ENCODE measurements around the gene NSG2.

The NSG2 gene

DNA sequence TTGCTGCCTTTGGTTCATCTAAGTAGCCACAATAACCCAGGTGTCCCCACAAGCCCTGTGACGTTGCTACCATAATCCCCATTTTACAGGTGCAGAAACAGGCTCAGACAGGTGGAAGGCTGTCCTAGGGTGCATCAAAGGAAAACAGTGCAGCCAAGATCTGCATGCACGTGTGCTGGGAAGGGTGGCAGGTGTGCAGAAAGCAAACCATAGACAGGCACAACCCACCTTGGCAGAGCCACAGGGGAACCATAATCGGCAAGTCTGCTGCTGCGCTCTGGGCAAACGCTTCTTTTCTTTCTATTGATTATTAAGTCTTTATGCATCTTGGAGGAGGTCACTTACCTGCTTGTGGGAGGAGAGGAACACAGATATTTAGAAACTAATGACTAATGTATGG is 7.1 kb downstream of the NSG2 start:
- no peaks in the 10 kb centered on the region for H3K27me3 ChIP-seq (replicated peaks; ENCODE audit: insufficient read depth, low read length)
- no peak overlapping the region for H3K9ac ChIP-seq (ENCODE audit: low read length)
- no peaks in the 10 kb centered on the region for H3K9me2 ChIP-seq (replicated peaks; ENCODE audit: insufficient read depth, low read length)
- H3F3A ChIP-seq (ENCODE audit: insufficient read depth, low read length), result no peaks in the 10 kb centered on the region
- H3K4me2 ChIP-seq (ENCODE audit: low read depth, low read length), result no peak overlapping the region
- no peaks in the 10 kb centered on the region for H3K9me3 ChIP-seq (replicated peaks; ENCODE audit: insufficient read depth, low read length)
- no peak overlapping the region for H3K4me3 ChIP-seq (ENCODE audit: low read length)
- no peak for TF ChIP-seq EZH2phosphoT487 (IDR thresholded peaks at IDR 0.05; ENCODE audit: low read length)
- no peak for TF ChIP-seq EZH2 (optimal IDR thresholded peaks at IDR 0.05; ENCODE audit: low read depth, low read length)
- TF ChIP-seq, protein P1, sequence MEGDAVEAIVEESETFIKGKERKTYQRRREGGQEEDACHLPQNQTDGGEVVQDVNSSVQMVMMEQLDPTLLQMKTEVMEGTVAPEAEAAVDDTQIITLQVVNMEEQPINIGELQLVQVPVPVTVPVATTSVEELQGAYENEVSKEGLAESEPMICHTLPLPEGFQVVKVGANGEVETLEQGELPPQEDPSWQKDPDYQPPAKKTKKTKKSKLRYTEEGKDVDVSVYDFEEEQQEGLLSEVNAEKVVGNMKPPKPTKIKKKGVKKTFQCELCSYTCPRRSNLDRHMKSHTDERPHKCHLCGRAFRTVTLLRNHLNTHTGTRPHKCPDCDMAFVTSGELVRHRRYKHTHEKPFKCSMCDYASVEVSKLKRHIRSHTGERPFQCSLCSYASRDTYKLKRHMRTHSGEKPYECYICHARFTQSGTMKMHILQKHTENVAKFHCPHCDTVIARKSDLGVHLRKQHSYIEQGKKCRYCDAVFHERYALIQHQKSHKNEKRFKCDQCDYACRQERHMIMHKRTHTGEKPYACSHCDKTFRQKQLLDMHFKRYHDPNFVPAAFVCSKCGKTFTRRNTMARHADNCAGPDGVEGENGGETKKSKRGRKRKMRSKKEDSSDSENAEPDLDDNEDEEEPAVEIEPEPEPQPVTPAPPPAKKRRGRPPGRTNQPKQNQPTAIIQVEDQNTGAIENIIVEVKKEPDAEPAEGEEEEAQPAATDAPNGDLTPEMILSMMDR (IDR thresholded peaks at IDR 0.05; ENCODE audit: low read length), result no peak
- H4K20me1 ChIP-seq (ENCODE audit: insufficient read depth, low read length), result no peaks in the 10 kb centered on the region
- peaks cover 16% of the 10 kb centered on the region for H3K4me1 ChIP-seq (ENCODE audit: low read length)
- H3K36me3 ChIP-seq (replicated peaks; ENCODE audit: insufficient read depth, low read length), result no peaks in the 10 kb centered on the region
- H2AFZ ChIP-seq (ENCODE audit: low read length), result no peak overlapping the region
- peak; percentile 38 for DNase-seq
- H3K27ac ChIP-seq (ENCODE audit: low read length), result no peak overlapping the region
- no peaks in the 10 kb centered on the region for H3K79me2 ChIP-seq (ENCODE audit: low read length)

- Histone ChIP-seq H3K4me2 (ENCODE audit: low read depth, low read length) (no peak overlapping the region), H3K27ac (ENCODE audit: low read length) (no peak overlapping the region), H3K9ac (ENCODE audit: low read length) (no peak overlapping the region), H3K36me3 (replicated peaks; ENCODE audit: insufficient read depth, low read length) (no peaks in the 10 kb centered on the region), H3K9me3 (replicated peaks; ENCODE audit: insufficient read depth, low read length) (no peaks in the 10 kb centered on the region), H2AFZ (ENCODE audit: low read length) (no peak overlapping the region), H3K27me3 (replicated peaks; ENCODE audit: insufficient read depth, low read length) (no peaks in the 10 kb centered on the region), H3K9me2 (replicated peaks; ENCODE audit: insufficient read depth, low read length) (no peaks in the 10 kb centered on the region), H3K4me3 (ENCODE audit: low read length) (no peak overlapping the region), H3F3A (ENCODE audit: insufficient read depth, low read length) (peaks cover 5% of the 10 kb centered on the region), H3K4me1 (ENCODE audit: low read length) (peaks cover 29% of the 10 kb centered on the region), H4K20me1 (ENCODE audit: insufficient read depth, low read length) (no peaks in the 10 kb centered on the region), H3K79me2 (ENCODE audit: low read length) (no peaks in the 10 kb centered on the region)
- DNase-seq, result no peak
- TF ChIP-seq EZH2 (optimal IDR thresholded peaks at IDR 0.05; ENCODE audit: low read depth, low read length), result no peak
- no peak for TF ChIP-seq EZH2phosphoT487 (IDR thresholded peaks at IDR 0.05; ENCODE audit: low read length)
- TF ChIP-seq, protein P1 (IDR thresholded peaks at IDR 0.05; ENCODE audit: low read length), result no peak
These were observed 8.4 kb downstream of the NSG2 start for GRCh38 chr5:174053905-174054304.

DNA sequence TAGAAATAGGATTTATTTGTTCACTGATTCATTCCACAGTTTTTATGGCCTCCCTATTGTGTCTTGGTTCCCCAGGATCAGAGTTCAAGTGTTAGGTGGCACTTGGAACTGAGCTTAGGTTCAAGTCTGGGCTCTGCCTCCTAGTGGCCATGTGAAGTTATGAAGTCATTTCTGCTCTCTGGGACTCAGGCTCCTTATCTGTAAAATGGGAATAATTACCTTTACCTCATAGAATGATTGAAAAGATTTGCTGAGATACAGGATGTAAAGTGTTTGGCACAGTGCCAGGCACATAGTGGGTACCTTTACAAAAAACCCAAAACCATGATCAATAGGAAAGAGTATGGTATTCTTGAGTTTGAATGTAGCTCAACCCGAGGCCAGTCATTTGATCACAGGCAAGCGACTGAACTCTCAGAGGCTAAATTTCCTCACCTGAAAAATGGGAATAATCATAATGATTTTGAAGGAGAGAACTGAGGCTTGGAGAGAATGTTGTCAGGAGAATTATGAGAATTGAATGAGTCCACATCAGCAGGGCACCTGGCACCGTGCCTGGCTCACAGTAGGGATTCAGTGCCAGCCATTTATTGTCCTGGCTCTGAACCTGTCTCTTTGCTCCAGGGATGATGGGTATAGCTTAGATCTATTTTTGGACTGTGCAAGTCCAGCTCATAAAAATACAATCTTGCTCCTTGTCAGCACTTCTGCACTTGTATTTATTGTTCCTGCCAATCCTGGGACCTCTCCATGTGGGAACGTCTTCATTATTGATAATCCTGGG is 10.8 kb downstream of the NSG2 start:
- no peak overlapping the region for H2AFZ ChIP-seq (ENCODE audit: low read length)
- no peak overlapping the region for H3K4me3 ChIP-seq (ENCODE audit: low read length)
- H3K9ac ChIP-seq (ENCODE audit: low read length), result no peak overlapping the region
- no peaks in the 10 kb centered on the region for H3K9me2 ChIP-seq (replicated peaks; ENCODE audit: insufficient read depth, low read length)
- no peak for DNase-seq
- no peak overlapping the region for H3K4me2 ChIP-seq (ENCODE audit: low read depth, low read length)
- no peak for TF ChIP-seq EZH2phosphoT487 (IDR thresholded peaks at IDR 0.05; ENCODE audit: low read length)
- TF ChIP-seq, protein P1 (IDR thresholded peaks at IDR 0.05; ENCODE audit: low read length), result peak; percentile 35
- no peak for TF ChIP-seq EZH2 (optimal IDR thresholded peaks at IDR 0.05; ENCODE audit: low read depth, low read length)
- peaks cover 11% of the 10 kb centered on the region for H3F3A ChIP-seq (ENCODE audit: insufficient read depth, low read length)
- H3K27ac ChIP-seq (ENCODE audit: low read length), result no peak overlapping the region
- no peaks in the 10 kb centered on the region for H3K79me2 ChIP-seq (ENCODE audit: low read length)
- H3K4me1 ChIP-seq (ENCODE audit: low read length), result peaks cover 38% of the 10 kb centered on the region
- no peaks in the 10 kb centered on the region for H3K9me3 ChIP-seq (replicated peaks; ENCODE audit: insufficient read depth, low read length)
- no peaks in the 10 kb centered on the region for H4K20me1 ChIP-seq (ENCODE audit: insufficient read depth, low read length)
- H3K36me3 ChIP-seq (replicated peaks; ENCODE audit: insufficient read depth, low read length), result no peaks in the 10 kb centered on the region
- H3K27me3 ChIP-seq (replicated peaks; ENCODE audit: insufficient read depth, low read length), result no peaks in the 10 kb centered on the region

All from MM.1S (cell line).